HepG2 (cell line): ENCODE measurements around the gene OPA3. TPM values are rescaled to one million over a fixed set of nuclear protein-coding genes. Genes with fewer than 3 reads are reported as not detected.

ENCODE experiments used
- CBX5 ChIP-seq: sonication (generic); formaldehyde crosslinking; IDR thresholded peaks from 2 replicates; pipeline ENCODE4 v1.4.0; 2020; ENCODE audit warnings: missing genetic modification reagents, borderline replicate concordance
- ETV5 ChIP-seq: IDR thresholded peaks from 2 replicates; pipeline ENCODE4 v1.6.1; 2018; ENCODE audit warnings: missing biosample characterization, missing genetic modification reagents, inconsistent platforms, borderline replicate concordance
- HCFC1 ChIP-seq: fragments of 150-350 bp; IDR thresholded peaks from 2 replicates; pipeline ENCODE4 v1.6.1; 2014; ENCODE audit warnings: low read depth, low read length
- HDAC2 ChIP-seq: sonication (generic); formaldehyde crosslinking; IDR thresholded peaks from 2 replicates; pipeline ENCODE4 v1.4.0; 2020; ENCODE audit warnings: missing genetic modification reagents
- KLF12 ChIP-seq: sonication (generic); formaldehyde crosslinking; IDR thresholded peaks from 2 replicates; pipeline ENCODE4 v1.4.0; 2020; ENCODE audit warnings: missing genetic modification reagents, borderline replicate concordance
- PTBP1 ChIP-seq: fragments of 200-400 bp; formaldehyde crosslinking; IDR thresholded peaks from 2 replicates; pipeline ENCODE4 v1.6.1; 2018; ENCODE audit warnings: low read length, low read depth; ENCODE audit not compliant: poor library complexity, severe bottlenecking
- SMC3 ChIP-seq: IDR thresholded peaks from 2 replicates; pipeline ENCODE4 v1.6.1; 2011; ENCODE audit warnings: low read length, improper control_type of control experiment
- TARDBP ChIP-seq: sonication (generic); formaldehyde crosslinking; IDR thresholded peaks from 2 replicates; pipeline ENCODE4 v1.8.0; 2022; ENCODE audit warnings: mild to moderate bottlenecking, missing genetic modification reagents
- THAP11 ChIP-seq: IDR thresholded peaks from 2 replicates; pipeline ENCODE4 v1.6.1; 2016; ENCODE audit warnings: missing biosample characterization, missing genetic modification reagents
- TSC22D2 ChIP-seq: sonication (generic); formaldehyde crosslinking; IDR thresholded peaks from 2 replicates; pipeline ENCODE4 v1.5.1; 2020; ENCODE audit warnings: missing genetic modification reagents, mild to moderate bottlenecking, borderline replicate concordance
- ZBTB8A ChIP-seq: sonication (generic); formaldehyde crosslinking; IDR thresholded peaks from 2 replicates; pipeline ENCODE4 v1.4.0; 2020; ENCODE audit warnings: mild to moderate bottlenecking, low read depth, missing genetic modification reagents, borderline replicate concordance
- ZNF124 ChIP-seq: sonication (generic); formaldehyde crosslinking; IDR thresholded peaks from 2 replicates; pipeline ENCODE4 v1.4.0; 2020; ENCODE audit warnings: missing genetic modification reagents
- ZNF335 ChIP-seq: sonication (generic); formaldehyde crosslinking; IDR thresholded peaks from 2 replicates; pipeline ENCODE4 v1.4.0; 2020; ENCODE audit warnings: missing genetic modification reagents
- ZNF350 ChIP-seq: sonication (generic); formaldehyde crosslinking; IDR thresholded peaks from 2 replicates; pipeline ENCODE4 v1.4.0; 2020; ENCODE audit warnings: mild to moderate bottlenecking, low read depth, missing genetic modification reagents, borderline replicate concordance
- polyA plus RNA-seq, 8 experiments: library from polyadenylated mRNA; depleted of rRNA in 3 of 8; stranded (reverse) in 7 of 8; unstranded in 1 of 8; fragments of >200 nt; fragmentation: Illumina TruSeq in 4 of 8; extraction: Trizol in 4 of 8; gene quantifications; 2 replicates each; pipeline versions ENCODE4 v1.2.1 to v1.2.3, GENCODE V29; 2011 to 2016; ENCODE audit warnings: low read depth in 4 of 8, missing spikeins in 1 of 8, mixed read lengths in 1 of 8; ENCODE audit not compliant: insufficient read depth in 1 of 8
- total RNA-seq, 5 experiments: library from RNA; depleted of rRNA; stranded (reverse); fragments of >200 nt; fragmentation: Illumina TruSeq; extraction: Trizol; gene quantifications; 2 replicates each; pipeline ENCODE4 v1.2.3, GENCODE V29; 2016; ENCODE audit warnings: low read depth in 1 of 5
- TF ChIP-seq, protein P1 (sequence below), 2 experiments: sonication (generic) in 1 of 2; formaldehyde crosslinking in 1 of 2; IDR thresholded peaks; 2 replicates each; pipeline versions ENCODE4 v1.4.0 to v1.6.1; 2018 to 2020; ENCODE audit warnings: missing genetic modification reagents in 2 of 2, borderline replicate concordance in 1 of 2, low read depth in 1 of 2, mild to moderate bottlenecking in 1 of 2, missing biosample characterization in 1 of 2
- TF ChIP-seq, protein P2 (sequence below): sonication (generic); formaldehyde crosslinking; IDR thresholded peaks from 2 replicates; pipeline ENCODE4 v1.5.0; 2020; ENCODE audit warnings: mild to moderate bottlenecking, missing genetic modification reagents, borderline replicate concordance
- TF ChIP-seq, protein P3 (sequence below): sonication (generic); formaldehyde crosslinking; IDR thresholded peaks from 2 replicates; pipeline ENCODE4 v1.4.0; 2020; ENCODE audit warnings: missing genetic modification reagents, mild to moderate bottlenecking, borderline replicate concordance
- TF ChIP-seq, protein P4 (sequence below): sonication (generic); formaldehyde crosslinking; conservative IDR thresholded peaks from 2 replicates; pipeline ENCODE4 v1.8.0; 2022; ENCODE audit warnings: mild to moderate bottlenecking, moderate library complexity, missing genetic modification reagents

OPA3 gene
- total and polyA plus RNA-seq, 2 of the 13 experiments (the other 11 are each of a cell fraction or from before 2014, with no cell fraction given) = 8.3 to 17.7 TPM

DNA sequence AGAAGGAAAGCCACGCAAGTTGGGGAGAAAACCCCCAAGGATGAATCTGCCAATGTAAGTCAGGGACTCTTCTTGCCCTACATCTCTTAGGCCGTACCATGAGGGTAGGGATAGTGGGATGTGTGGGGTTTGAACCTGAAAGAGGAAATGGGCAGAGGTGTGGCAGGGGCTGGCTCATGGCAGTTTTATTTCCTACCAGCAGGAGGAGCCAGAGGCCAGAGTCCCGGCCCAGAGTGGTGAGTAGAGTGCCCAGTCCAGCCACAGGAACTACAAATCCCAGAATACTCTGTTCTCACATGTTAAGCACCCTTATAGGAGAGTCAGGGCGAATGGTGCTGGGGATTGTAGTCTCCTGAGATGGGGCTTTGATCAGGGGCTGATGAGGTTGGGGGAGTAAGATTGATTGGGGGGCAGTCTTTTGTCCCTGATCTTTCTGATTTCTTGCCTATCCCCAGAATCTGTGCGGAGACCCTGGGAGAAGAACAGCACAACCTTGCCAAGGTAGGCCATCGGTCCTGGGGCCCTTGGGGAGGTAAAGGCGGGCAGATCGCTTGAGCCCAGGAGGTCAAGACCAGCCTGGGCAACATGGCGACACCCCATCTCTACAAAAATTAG, 60.9 kb downstream of the OPA3 start (continued):
- TF ChIP-seq ZBTB8A = no peak
- TF ChIP-seq, protein P1, sequence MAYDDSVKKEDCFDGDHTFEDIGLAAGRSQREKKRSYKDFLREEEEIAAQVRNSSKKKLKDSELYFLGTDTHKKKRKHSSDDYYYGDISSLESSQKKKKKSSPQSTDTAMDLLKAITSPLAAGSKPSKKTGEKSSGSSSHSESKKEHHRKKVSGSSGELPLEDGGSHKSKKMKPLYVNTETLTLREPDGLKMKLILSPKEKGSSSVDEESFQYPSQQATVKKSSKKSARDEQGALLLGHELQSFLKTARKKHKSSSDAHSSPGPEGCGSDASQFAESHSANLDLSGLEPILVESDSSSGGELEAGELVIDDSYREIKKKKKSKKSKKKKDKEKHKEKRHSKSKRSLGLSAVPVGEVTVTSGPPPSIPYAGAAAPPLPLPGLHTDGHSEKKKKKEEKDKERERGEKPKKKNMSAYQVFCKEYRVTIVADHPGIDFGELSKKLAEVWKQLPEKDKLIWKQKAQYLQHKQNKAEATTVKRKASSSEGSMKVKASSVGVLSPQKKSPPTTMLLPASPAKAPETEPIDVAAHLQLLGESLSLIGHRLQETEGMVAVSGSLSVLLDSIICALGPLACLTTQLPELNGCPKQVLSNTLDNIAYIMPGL (CRISPR knock-in tag; IDR thresholded peaks at IDR 0.05; ENCODE audit: borderline replicate concordance in 1 of 2, low read depth in 1 of 2) = peak in 1 of 2 experiments; percentile 45; a peak in 1 of 4 replicates
- TF ChIP-seq, protein P2, sequence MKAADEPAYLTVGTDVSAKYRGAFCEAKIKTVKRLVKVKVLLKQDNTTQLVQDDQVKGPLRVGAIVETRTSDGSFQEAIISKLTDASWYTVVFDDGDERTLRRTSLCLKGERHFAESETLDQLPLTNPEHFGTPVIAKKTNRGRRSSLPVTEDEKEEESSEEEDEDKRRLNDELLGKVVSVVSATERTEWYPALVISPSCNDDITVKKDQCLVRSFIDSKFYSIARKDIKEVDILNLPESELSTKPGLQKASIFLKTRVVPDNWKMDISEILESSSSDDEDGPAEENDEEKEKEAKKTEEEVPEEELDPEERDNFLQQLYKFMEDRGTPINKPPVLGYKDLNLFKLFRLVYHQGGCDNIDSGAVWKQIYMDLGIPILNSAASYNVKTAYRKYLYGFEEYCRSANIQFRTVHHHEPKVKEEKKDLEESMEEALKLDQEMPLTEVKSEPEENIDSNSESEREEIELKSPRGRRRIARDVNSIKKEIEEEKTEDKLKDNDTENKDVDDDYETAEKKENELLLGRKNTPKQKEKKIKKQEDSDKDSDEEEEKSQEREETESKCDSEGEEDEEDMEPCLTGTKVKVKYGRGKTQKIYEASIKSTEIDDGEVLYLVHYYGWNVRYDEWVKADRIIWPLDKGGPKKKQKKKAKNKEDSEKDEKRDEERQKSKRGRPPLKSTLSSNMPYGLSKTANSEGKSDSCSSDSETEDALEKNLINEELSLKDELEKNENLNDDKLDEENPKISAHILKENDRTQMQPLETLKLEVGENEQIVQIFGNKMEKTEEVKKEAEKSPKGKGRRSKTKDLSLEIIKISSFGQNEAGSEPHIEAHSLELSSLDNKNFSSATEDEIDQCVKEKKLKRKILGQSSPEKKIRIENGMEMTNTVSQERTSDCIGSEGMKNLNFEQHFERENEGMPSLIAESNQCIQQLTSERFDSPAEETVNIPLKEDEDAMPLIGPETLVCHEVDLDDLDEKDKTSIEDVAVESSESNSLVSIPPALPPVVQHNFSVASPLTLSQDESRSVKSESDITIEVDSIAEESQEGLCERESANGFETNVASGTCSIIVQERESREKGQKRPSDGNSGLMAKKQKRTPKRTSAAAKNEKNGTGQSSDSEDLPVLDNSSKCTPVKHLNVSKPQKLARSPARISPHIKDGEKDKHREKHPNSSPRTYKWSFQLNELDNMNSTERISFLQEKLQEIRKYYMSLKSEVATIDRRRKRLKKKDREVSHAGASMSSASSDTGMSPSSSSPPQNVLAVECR (CRISPR knock-in tag) = 0 out of 2 replicates have a peak, but pooled peaks have one; percentile 16
- TF ChIP-seq, protein P3, sequence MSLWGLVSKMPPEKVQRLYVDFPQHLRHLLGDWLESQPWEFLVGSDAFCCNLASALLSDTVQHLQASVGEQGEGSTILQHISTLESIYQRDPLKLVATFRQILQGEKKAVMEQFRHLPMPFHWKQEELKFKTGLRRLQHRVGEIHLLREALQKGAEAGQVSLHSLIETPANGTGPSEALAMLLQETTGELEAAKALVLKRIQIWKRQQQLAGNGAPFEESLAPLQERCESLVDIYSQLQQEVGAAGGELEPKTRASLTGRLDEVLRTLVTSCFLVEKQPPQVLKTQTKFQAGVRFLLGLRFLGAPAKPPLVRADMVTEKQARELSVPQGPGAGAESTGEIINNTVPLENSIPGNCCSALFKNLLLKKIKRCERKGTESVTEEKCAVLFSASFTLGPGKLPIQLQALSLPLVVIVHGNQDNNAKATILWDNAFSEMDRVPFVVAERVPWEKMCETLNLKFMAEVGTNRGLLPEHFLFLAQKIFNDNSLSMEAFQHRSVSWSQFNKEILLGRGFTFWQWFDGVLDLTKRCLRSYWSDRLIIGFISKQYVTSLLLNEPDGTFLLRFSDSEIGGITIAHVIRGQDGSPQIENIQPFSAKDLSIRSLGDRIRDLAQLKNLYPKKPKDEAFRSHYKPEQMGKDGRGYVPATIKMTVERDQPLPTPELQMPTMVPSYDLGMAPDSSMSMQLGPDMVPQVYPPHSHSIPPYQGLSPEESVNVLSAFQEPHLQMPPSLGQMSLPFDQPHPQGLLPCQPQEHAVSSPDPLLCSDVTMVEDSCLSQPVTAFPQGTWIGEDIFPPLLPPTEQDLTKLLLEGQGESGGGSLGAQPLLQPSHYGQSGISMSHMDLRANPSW (CRISPR knock-in tag) = no peak
- 0 out of 2 replicates have a peak, but pooled peaks have one; percentile 19 for TF ChIP-seq KLF12
- TF ChIP-seq CBX5 = no peak
- TF ChIP-seq TARDBP (CRISPR knock-in tag) = 0 out of 2 replicates have a peak, but pooled peaks have one; percentile 21
- TF ChIP-seq PTBP1 = no peak
- TF ChIP-seq ZNF124 (CRISPR knock-in tag) = 0 out of 2 replicates have a peak, but pooled peaks have one; percentile 39
- TF ChIP-seq THAP11 = peak; percentile 97
- TF ChIP-seq TSC22D2 (CRISPR knock-in tag) = 0 out of 2 replicates have a peak, but pooled peaks have one; percentile 68
- 0 out of 2 replicates have a peak, but pooled peaks have one; percentile 8 for TF ChIP-seq ETV5
- peak; percentile 44; the same call in 1 of the 2 replicates for TF ChIP-seq ZNF350 (CRISPR knock-in tag)
- TF ChIP-seq, protein P4, sequence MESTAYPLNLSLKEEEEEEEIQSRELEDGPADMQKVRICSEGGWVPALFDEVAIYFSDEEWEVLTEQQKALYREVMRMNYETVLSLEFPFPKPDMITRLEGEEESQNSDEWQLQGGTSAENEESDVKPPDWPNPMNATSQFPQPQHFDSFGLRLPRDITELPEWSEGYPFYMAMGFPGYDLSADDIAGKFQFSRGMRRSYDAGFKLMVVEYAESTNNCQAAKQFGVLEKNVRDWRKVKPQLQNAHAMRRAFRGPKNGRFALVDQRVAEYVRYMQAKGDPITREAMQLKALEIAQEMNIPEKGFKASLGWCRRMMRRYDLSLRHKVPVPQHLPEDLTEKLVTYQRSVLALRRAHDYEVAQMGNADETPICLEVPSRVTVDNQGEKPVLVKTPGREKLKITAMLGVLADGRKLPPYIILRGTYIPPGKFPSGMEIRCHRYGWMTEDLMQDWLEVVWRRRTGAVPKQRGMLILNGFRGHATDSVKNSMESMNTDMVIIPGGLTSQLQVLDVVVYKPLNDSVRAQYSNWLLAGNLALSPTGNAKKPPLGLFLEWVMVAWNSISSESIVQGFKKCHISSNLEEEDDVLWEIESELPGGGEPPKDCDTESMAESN (CRISPR knock-in tag) = peak; percentile 40; the same call in 1 of the 2 replicates
- peak; percentile 83 for TF ChIP-seq HCFC1
- TF ChIP-seq ZNF335 (CRISPR knock-in tag) = no peak
- 0 out of 2 replicates have a peak, but pooled peaks have one; percentile 19 for TF ChIP-seq HDAC2 (CRISPR knock-in tag)
- TF ChIP-seq SMC3 = peak; percentile 80
